ENCODE results near the gene C3orf38.

DNA sequence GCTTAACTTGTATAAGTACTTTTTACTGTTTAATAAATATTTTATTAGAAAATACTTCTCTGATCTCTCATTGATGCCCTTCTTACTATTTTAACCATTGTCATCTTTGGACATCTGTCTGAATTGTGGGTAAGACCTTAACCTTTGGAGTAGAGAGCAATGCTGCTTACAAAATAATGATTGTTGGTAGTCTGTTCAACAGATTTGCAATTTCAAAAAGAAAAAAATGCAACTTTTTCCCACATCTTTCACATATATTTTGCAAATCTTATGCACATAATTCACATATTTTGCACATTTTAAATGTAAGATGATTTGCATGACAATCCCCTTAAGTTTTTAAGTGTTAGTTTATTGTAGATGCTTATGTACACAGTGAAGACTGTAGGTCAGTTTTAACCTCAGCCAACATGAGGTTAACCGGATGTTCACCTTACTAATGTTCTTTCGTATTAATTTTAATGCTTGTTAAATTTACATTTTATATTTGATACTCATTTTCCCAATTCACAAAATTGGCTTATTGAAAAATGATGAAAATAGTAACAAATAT is 16.7 kb downstream of the C3orf38 start:
- TF ChIP-seq PAX5 (IDR thresholded peaks at IDR 0.05; ENCODE audit: insufficient read depth, low read length, severe bottlenecking) (no peak), POLR2A (IDR thresholded peaks at IDR 0.05; ENCODE audit: low read depth, low read length) (no peak), POLR2AphosphoS5 (IDR thresholded peaks at IDR 0.05; ENCODE audit: low read depth, low read length) (no peak), TAF1 (IDR thresholded peaks at IDR 0.05; ENCODE audit: low read depth, low read length) (no peak)

Data from GM12891 (cell line).